ENCODE measurements around the gene DNAI2.

The DNAI2 gene

GRCh38 chr17:74325376-74325742 lies 51.3 kb downstream of the DNAI2 start:
- no peak for TF ChIP-seq CTCF (IDR thresholded peaks at IDR 0.05; ENCODE audit: insufficient read depth, low read length, missing control alignments)
- ChIA-PET CTCF (no interaction called here), POLR2A (no interaction called here)
- DNase-seq (ENCODE audit: low read depth, low spot score): no peak
- no peak overlapping the region for H3K4me3 ChIP-seq (ENCODE audit: low read depth, low read length)

- no peak for DNase-seq (ENCODE audit: low read depth, low spot score)
- POLR2A ChIA-PET: no interaction called here
- TF ChIP-seq CTCF (IDR thresholded peaks at IDR 0.05; ENCODE audit: insufficient read depth, low read length, missing control alignments): no peak
- CTCF ChIA-PET: no interaction called here
- H3K4me3 ChIP-seq (ENCODE audit: low read depth, low read length): no peak within 1 kb of the TSS
These were observed 51.8 kb downstream of the DNAI2 start, which contains the start of gene KIF19 for GRCh38 chr17:74325743-74326379. Gene KIF19, plus strand, starts transcription at chr17:74326226. Its CDS starts 124 bp downstream, at chr17:74326350.

- POLR2A ChIA-PET: no interaction called here
- TF ChIP-seq CTCF (IDR thresholded peaks at IDR 0.05; ENCODE audit: insufficient read depth, low read length, missing control alignments): no peak
- CTCF ChIA-PET: no interaction called here
- no peak overlapping the region for H3K4me3 ChIP-seq (ENCODE audit: low read depth, low read length)
- no peak for DNase-seq (ENCODE audit: low read depth, low spot score)
These were observed 52.5 kb downstream of the DNAI2 start for GRCh38 chr17:74326506-74326905.

- no peak overlapping the region for H3K4me3 ChIP-seq (ENCODE audit: low read depth, low read length)
- ChIA-PET CTCF (no interaction called here), POLR2A (interaction anchor here (0.6 kb wide), 1 partner anchor 20 kb away, joined by 3 read pairs; no protein-coding TSS in a partner anchor)
- TF ChIP-seq CTCF (IDR thresholded peaks at IDR 0.05; ENCODE audit: insufficient read depth, low read length, missing control alignments): no peak
- no peak for DNase-seq (ENCODE audit: low read depth, low spot score)
These were observed 54.5 kb downstream of the DNAI2 start for GRCh38 chr17:74328487-74328886.

- no peak overlapping the region for H3K4me3 ChIP-seq (ENCODE audit: low read depth, low read length)
- no peak for DNase-seq (ENCODE audit: low read depth, low spot score)
- no peak for TF ChIP-seq CTCF (IDR thresholded peaks at IDR 0.05; ENCODE audit: insufficient read depth, low read length, missing control alignments)
- CTCF ChIA-PET: interaction anchor here (0.7 kb wide), 1 partner anchor 37 kb away, joined by 4 read pairs; no protein-coding TSS in a partner anchor
- POLR2A ChIA-PET: no interaction called here
These were observed 55.3 kb downstream of the DNAI2 start for GRCh38 chr17:74329378-74329777.

GRCh38 chr17:74330446-74330845 lies 56.4 kb downstream of the DNAI2 start:
- H3K4me3 ChIP-seq (ENCODE audit: low read depth, low read length): no peak overlapping the region
- DNase-seq (ENCODE audit: low read depth, low spot score): no peak
- TF ChIP-seq CTCF (IDR thresholded peaks at IDR 0.05; ENCODE audit: insufficient read depth, low read length, missing control alignments): no peak
- ChIA-PET CTCF (interaction anchor here (1.0 kb wide), 1 partner anchor 38 kb away, joined by 3 read pairs; no protein-coding TSS in a partner anchor), POLR2A (no interaction called here)

All from AG04449 (cell line).